Lower lobe of right lung (tissue), 2 donors: ENCODE results near the gene HFE. TPM values are rescaled to one million over a fixed set of nuclear protein-coding genes. Genes with fewer than 3 reads are reported as not detected.
A peak's percentile ranks its signal among the peaks of the same experiment; 100 is the strongest.

ENCODE experiments used
- ATAC-seq, 2 donors: fragments of 200-7000 bp; cut with Tn5 transposase; one replicate each; pipeline ENCODE4 v1.9.1; 2020 to 2022; ENCODE audit warnings: mild to moderate bottlenecking in 2 of 2, moderate library complexity in 2 of 2
- DNase-seq: peaks from one replicate; pipeline ENCODE4 v3.0.0-alpha.2; 2020
- H3K27ac ChIP-seq: fragments of 200-600 bp; one replicate; pipeline ENCODE4 v1.8.0; 2022
- H3K27me3 ChIP-seq: fragments of 200-600 bp; one replicate; pipeline ENCODE4 v1.8.0; 2022; ENCODE audit warnings: low read depth
- H3K36me3 ChIP-seq: fragments of 200-600 bp; one replicate; pipeline ENCODE4 v1.8.0; 2022; ENCODE audit warnings: mild to moderate bottlenecking
- H3K4me1 ChIP-seq: fragments of 200-600 bp; one replicate; pipeline ENCODE4 v1.8.0; 2022
- H3K4me3 ChIP-seq: fragments of 200-600 bp; one replicate; pipeline ENCODE4 v1.8.0; 2022; ENCODE audit warnings: mild to moderate bottlenecking
- H3K9me3 ChIP-seq: fragments of 200-600 bp; one replicate; pipeline ENCODE4 v1.8.0; 2022
- CTCF ChIP-seq: fragments of 200-600 bp; IDR thresholded peaks from one replicate; pipeline ENCODE4 v1.8.0; 2022; ENCODE audit warnings: antibody characterized with exemption, mild to moderate bottlenecking
- intact Hi-C: fragments of 100-400 bp; cut with DNase I; formaldehyde crosslinking; loops from one replicate; pipeline ENCODE4 v1.11.0; 2022
- total RNA-seq: library from RNA; stranded (reverse); fragmentation: NEBNext Ultra II Directional; extraction: Animal tissue kit (Norgen Biotek cat#: 25700); gene quantifications from one replicate; pipeline ENCODE4 v1.2.1, GENCODE V29; 2021
- donor health status: DM: no; HTN: yes; CAD: no; lungs with severe emphysema.

Gene HFE
- total RNA-seq, 1 donor from 2014 or later: 12.4 TPM

GRCh38 chr6:26088344-26088743, 1.1 kb downstream of the HFE start:
- H3K27me3 ChIP-seq: no peaks in the 10 kb centered on the region

GRCh38 chr6:26089272-26089671, 2.0 kb downstream of the HFE start:
- Histone ChIP-seq H3K9me3 (no peaks in the 10 kb centered on the region), H3K4me1 (peaks cover 23% of the 10 kb centered on the region), H3K4me3 (no peak overlapping the region), H3K27me3 (no peaks in the 10 kb centered on the region), H3K27ac (no peak overlapping the region), H3K36me3 (no peaks in the 10 kb centered on the region)
- intact Hi-C loops: no loop called here
- DNase-seq: no peak
- no peak for ATAC-seq
- no peak for TF ChIP-seq CTCF

More at GRCh38 chr6:26088344-26088743, 1.1 kb downstream of the HFE start:
- Histone ChIP-seq H3K36me3 (no peaks in the 10 kb centered on the region), H3K4me3 (peak overlapping the region; percentile 70), H3K4me1 (peaks cover 23% of the 10 kb centered on the region), H3K27ac (peak overlapping the region; percentile 88), H3K9me3 (no peaks in the 10 kb centered on the region)
- no peak for TF ChIP-seq CTCF
- ATAC-seq: peak in 1 of 2 donors; percentile 46
- DNase-seq: no peak
- intact Hi-C loops: no loop called here

GRCh38 chr6:26092443-26092842, 5.2 kb downstream of the HFE start:
- H3K9me3 ChIP-seq: no peaks in the 10 kb centered on the region
- intact Hi-C loops: no loop called here
- ATAC-seq (no peak), DNase-seq (no peak)
- H3K4me1 ChIP-seq: peaks cover 19% of the 10 kb centered on the region
- no peak for TF ChIP-seq CTCF
- H3K27ac ChIP-seq: no peak overlapping the region
- H3K4me3 ChIP-seq: no peak overlapping the region
- H3K27me3 ChIP-seq: no peaks in the 10 kb centered on the region
- no peaks in the 10 kb centered on the region for H3K36me3 ChIP-seq

GRCh38 chr6:26094036-26094435, 6.8 kb downstream of the HFE start:
- TF ChIP-seq CTCF: no peak
- DNase-seq (no peak), ATAC-seq (no peak)
- Histone ChIP-seq H3K36me3 (no peaks in the 10 kb centered on the region), H3K27me3 (no peaks in the 10 kb centered on the region), H3K27ac (no peak overlapping the region), H3K4me3 (no peak overlapping the region), H3K4me1 (peaks cover 6% of the 10 kb centered on the region), H3K9me3 (no peaks in the 10 kb centered on the region)
- intact Hi-C loops: no loop called here

GRCh38 chr6:26097268-26097875, 10.1 kb downstream of the HFE start:
- Histone ChIP-seq H3K27ac (no peak overlapping the region), H3K9me3 (no peaks in the 10 kb centered on the region), H3K27me3 (no peaks in the 10 kb centered on the region), H3K4me1 (no peaks in the 10 kb centered on the region), H3K4me3 (no peak overlapping the region), H3K36me3 (no peaks in the 10 kb centered on the region)
- intact Hi-C loops: loop anchor here (2.0 kb wide), 1 partner anchor 33 kb away; no protein-coding TSS in a partner anchor
- DNase-seq (no peak), ATAC-seq (peak; percentile 87 to 88)
- peak; percentile 81 for TF ChIP-seq CTCF
